Measurements from ENCODE around the gene GNLY.

- TF ChIP-seq CTCF (IDR thresholded peaks at IDR 0.05; ENCODE audit: low read depth, low read length) (no peak), POLR2A (IDR thresholded peaks at IDR 0.05; ENCODE audit: extremely low read depth, insufficient read length) (no peak)
These were observed 3.2 kb upstream of the GNLY start for GRCh38 chr2:85690932-85691331.
